ENCODE results near the gene VAT1. TPM values are rescaled to one million over a fixed set of nuclear protein-coding genes. Genes with fewer than 3 reads are reported as not detected.
"Not testable (repeated sequence)": the region's sequence is repeated elsewhere in the genome, so short reads cannot be mapped to it uniquely, and the experiment has no call there.

VAT1 gene
- total RNA-seq, 1 donor from 2014 or later: 243 TPM

DNA sequence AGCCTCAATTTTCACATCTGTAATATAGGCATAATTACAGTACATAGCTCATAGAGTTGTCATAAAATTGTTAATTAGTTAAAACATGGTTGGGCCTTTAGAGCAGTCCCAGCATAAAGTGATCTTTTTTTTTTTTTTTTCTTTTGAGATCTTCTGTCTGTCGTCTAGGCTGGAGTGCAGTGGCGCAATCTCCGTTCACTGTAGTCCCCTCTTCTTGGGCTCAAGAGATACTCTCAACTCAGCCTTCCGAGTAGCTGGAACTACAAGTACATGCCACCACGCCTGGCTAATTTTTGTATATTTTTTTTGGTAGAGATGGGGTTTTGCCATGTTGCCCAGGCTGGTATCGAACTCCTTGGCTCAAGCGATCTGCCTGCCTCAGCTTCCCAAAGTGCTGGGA, 33.9 kb upstream of the VAT1 start:
- H3K4me3 ChIP-seq (ENCODE audit: low read depth, low read length): no peak overlapping the region
- no peak for DNase-seq (ENCODE audit: low read depth)
- no peak for TF ChIP-seq CTCF (conservative IDR thresholded peaks at IDR 0.05; ENCODE audit: low read depth, low read length)

GRCh38 chr17:43053008-43053407, 30.8 kb upstream of the VAT1 start:
- H3K4me3 ChIP-seq (ENCODE audit: low read depth, low read length); DNase-seq (ENCODE audit: low read depth): not testable (repeated sequence)

GRCh38 chr17:43051969-43052368, 29.8 kb upstream of the VAT1 start:
- no peak for DNase-seq (ENCODE audit: low read depth)
- no peak overlapping the region for H3K4me3 ChIP-seq (ENCODE audit: low read depth, low read length)
- no peak for TF ChIP-seq CTCF (conservative IDR thresholded peaks at IDR 0.05; ENCODE audit: low read depth, low read length)

GRCh38 chr17:43044024-43044423, 21.8 kb upstream of the VAT1 start:
- DNase-seq (ENCODE audit: low read depth): no peak
- no peak overlapping the region for H3K4me3 ChIP-seq (ENCODE audit: low read depth, low read length)
- TF ChIP-seq CTCF (conservative IDR thresholded peaks at IDR 0.05; ENCODE audit: low read depth, low read length): no peak

DNA sequence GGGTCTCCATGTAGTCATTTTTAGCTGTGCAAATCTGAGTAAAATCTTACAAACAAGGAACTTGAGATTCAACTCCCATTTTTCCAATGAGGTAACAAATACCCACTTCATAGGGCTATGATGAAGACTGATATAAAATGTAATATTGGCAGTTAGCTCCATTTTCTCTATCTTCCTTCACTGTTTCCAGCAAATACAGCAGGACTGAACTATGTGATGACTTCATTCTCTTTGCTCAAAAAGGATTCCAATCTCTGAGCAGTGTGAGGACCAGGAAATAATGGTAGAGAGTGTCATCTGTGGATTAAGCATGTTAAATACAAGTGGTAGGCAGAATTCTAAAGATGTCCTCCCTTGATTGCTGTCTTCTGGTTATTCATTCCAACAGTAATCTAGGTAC, 21.1 kb upstream of the VAT1 start:
- TF ChIP-seq CTCF (conservative IDR thresholded peaks at IDR 0.05; ENCODE audit: low read depth, low read length): no peak
- DNase-seq (ENCODE audit: low read depth): no peak
- no peak overlapping the region for H3K4me3 ChIP-seq (ENCODE audit: low read depth, low read length)

DNA sequence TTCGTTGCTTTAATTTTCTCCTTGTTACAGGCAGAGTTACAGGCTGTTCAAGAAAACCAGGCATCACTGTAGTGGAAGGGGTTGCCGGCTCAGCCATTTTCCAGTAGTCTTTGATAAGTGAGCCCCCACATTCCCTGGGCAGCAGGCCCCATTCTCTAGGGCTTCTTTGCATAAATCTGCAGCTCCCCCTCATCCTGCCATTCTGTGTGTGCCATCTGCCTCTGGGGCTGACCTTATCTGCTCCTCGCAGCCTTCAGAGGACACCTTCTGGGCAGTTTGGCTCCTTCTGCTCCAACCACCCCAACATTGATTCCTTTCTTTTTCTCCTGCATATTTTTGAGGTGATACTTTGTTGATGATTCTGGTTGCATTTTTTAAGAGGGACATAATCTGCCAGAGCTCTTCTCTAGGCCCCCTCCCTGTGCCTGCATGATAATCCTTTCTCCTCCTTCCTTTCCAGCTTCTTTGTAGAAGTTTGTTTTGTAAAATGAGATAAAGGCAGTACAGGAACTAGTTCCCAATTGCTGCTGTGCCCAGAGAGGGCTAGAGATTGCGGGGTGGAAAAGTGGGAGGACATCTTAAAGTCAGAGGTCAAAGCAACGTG, 19.9 kb upstream of the VAT1 start:
- H3K4me3 ChIP-seq (ENCODE audit: low read depth, low read length): no peak overlapping the region
- TF ChIP-seq CTCF (conservative IDR thresholded peaks at IDR 0.05; ENCODE audit: low read depth, low read length): no peak
- no peak for DNase-seq (ENCODE audit: low read depth)

DNA sequence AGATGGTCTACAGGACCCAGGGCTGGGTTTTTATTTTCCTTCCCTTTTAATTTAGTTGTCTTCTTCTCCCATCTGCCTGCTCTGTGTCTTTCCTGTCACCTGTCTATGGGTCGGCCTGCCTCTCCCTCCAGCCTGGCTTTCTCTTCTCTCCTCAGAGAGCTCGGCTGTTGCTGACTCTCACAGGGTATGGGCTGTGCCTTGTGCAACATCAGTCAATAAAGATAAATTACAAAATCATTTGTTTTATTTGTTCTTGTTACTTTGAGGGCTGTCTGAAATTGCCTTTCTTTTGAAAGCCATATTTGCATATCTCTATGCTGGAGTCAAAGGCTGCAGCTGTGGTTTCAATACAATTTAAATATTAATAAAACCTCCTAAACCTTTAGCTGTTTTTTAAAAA, 18.5 kb upstream of the VAT1 start:
- DNase-seq (ENCODE audit: low read depth): no peak
- no peak overlapping the region for H3K4me3 ChIP-seq (ENCODE audit: low read depth, low read length)
- TF ChIP-seq CTCF (conservative IDR thresholded peaks at IDR 0.05; ENCODE audit: low read depth, low read length): no peak
